GM18498 (cell line): ENCODE measurements around the gene CLK2.
"Not testable (repeated sequence)": the region's sequence is repeated elsewhere in the genome, so short reads cannot be mapped to it uniquely, and the experiment has no call there.

Experiments used
- ATAC-seq: cut with Tn5 transposase; IDR thresholded peaks from one replicate; pipeline ENCODE4 v1.9.1; 2021; ENCODE audit warnings: mild to moderate bottlenecking, moderate library complexity; ENCODE audit not compliant: unreplicated experiment

CLK2 gene

GRCh38 chr1:155214702-155215101 is 58.6 kb downstream of the CLK2 start:
- not testable (repeated sequence) for ATAC-seq
